ENCODE results near the gene PROS1. TPM values are rescaled to one million over a fixed set of nuclear protein-coding genes. Genes with fewer than 3 reads are reported as not detected.
"Not testable (repeated sequence)": the region's sequence is repeated elsewhere in the genome, so short reads cannot be mapped to it uniquely, and the experiment has no call there.

Gene PROS1
- total RNA-seq, 1 donor from 2014 or later = 44.2 TPM

DNA sequence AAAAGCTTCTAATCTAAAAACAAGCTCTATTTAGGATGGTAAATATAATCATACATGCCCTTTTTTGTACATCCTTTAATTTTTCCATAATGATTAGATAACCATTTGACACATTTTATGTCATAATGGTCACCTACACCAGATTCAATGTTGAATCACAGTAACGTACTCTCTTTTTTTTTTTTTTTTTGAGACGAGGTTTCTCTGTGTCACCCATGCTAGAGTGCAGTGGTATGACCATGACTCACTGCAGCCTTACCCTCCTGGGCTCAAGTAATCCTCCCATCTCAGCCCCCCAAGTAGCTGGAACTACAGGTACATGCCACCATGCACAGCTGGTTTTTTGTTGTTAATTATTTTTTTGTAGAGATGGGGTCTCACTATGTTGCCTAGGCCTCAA lies 49.2 kb downstream of the PROS1 start:
- Histone ChIP-seq H3K27ac (no peak overlapping the region), H3K9me3 (no peaks in the 10 kb centered on the region), H3K36me3 (peaks cover 0 to 3% of the 10 kb centered on the region in 2 donors), H3K4me1 (no peaks in the 10 kb centered on the region), H3K27me3 (no peaks in the 10 kb centered on the region), H3K4me3 (no peak overlapping the region)
- no peak for DNase-seq (ENCODE audit: low spot score in 2 of 2)
- intact Hi-C loops (cut with DNase I) = no loop called here
- no peak for TF ChIP-seq CTCF (IDR thresholded peaks at IDR 0.05)

- Histone ChIP-seq H3K27me3 (no peaks in the 10 kb centered on the region), H3K4me1 (no peaks in the 10 kb centered on the region), H3K4me3 (no peak overlapping the region), H3K9me3 (no peaks in the 10 kb centered on the region), H3K27ac (no peak overlapping the region), H3K36me3 (peaks cover 0 to 3% of the 10 kb centered on the region in 2 donors)
- no peak for DNase-seq (ENCODE audit: low spot score in 2 of 2)
- intact Hi-C loops (cut with DNase I) = no loop called here
- no peak for TF ChIP-seq CTCF (IDR thresholded peaks at IDR 0.05)
Observed at GRCh38 chr3:93923006-93923405, 50.7 kb downstream of the PROS1 start.

GRCh38 chr3:93917546-93918029 lies 56.1 kb downstream of the PROS1 start:
- H3K9me3 ChIP-seq; H3K36me3 ChIP-seq; H3K27ac ChIP-seq; DNase-seq (ENCODE audit: low spot score in 2 of 2); intact Hi-C loops (cut with DNase I); H3K4me3 ChIP-seq; H3K27me3 ChIP-seq; H3K4me1 ChIP-seq: not testable (repeated sequence)

GRCh38 chr3:93913623-93914022 lies 60.1 kb downstream of the PROS1 start:
- not testable (repeated sequence) for DNase-seq (ENCODE audit: low spot score in 2 of 2)

DNA sequence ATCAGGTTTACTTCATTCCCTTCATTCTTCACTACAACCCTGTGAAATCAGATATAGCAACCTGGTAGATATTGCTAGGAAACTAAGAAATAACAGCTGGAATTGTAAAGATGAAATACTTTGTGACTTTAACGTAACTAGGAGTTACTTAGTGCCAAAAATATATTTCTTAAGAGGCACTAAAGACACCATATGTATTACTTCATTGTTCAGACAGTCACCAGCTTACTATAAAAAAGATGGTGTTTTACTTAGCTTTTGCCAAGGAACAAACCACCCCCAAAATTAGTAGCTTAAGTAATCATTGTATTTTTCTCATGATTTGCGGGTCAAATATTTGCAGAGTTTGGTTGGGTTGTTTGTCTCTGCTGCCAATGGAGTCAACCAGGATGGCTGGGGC lies 62.5 kb downstream of the PROS1 start:
- no peak for TF ChIP-seq CTCF (IDR thresholded peaks at IDR 0.05)
- intact Hi-C loops (cut with DNase I) = no loop called here
- H3K36me3 ChIP-seq = no peaks in the 10 kb centered on the region
- no peak for DNase-seq (ENCODE audit: low spot score in 2 of 2)
- no peaks in the 10 kb centered on the region for H3K27me3 ChIP-seq
- H3K4me3 ChIP-seq = no peak overlapping the region
- no peaks in the 10 kb centered on the region for H3K4me1 ChIP-seq
- H3K27ac ChIP-seq = no peak overlapping the region
- no peaks in the 10 kb centered on the region for H3K9me3 ChIP-seq

More at GRCh38 chr3:93913623-93914022, 60.1 kb downstream of the PROS1 start:
- intact Hi-C loops (cut with DNase I); H3K4me1 ChIP-seq; H3K27me3 ChIP-seq; H3K4me3 ChIP-seq; H3K27ac ChIP-seq; H3K9me3 ChIP-seq; H3K36me3 ChIP-seq: not testable (repeated sequence)

DNA sequence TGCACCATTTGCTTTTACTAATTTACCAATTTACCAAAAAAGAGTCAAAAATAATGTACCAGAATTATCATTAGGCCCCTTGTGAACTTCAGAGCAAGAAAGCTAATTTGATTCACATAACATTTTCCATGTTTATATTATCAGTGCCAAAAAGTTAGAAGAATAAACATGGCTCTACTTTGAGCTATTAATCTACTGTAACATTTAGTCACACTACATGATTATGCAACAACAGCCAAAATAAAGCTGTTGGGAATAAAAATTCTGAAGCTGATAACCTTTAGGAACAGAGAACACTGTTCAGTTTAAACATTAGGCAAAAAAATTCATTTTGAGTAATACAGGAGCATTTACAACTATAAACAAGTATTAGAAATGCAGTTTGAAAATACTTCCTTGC lies 63.6 kb downstream of the PROS1 start:
- Histone ChIP-seq H3K27ac (no peak overlapping the region), H3K4me1 (no peaks in the 10 kb centered on the region), H3K36me3 (no peaks in the 10 kb centered on the region), H3K27me3 (no peaks in the 10 kb centered on the region), H3K9me3 (no peaks in the 10 kb centered on the region), H3K4me3 (no peak overlapping the region)
- DNase-seq (ENCODE audit: low spot score in 2 of 2) = no peak
- intact Hi-C loops (cut with DNase I) = no loop called here
- no peak for TF ChIP-seq CTCF (IDR thresholded peaks at IDR 0.05)

DNA sequence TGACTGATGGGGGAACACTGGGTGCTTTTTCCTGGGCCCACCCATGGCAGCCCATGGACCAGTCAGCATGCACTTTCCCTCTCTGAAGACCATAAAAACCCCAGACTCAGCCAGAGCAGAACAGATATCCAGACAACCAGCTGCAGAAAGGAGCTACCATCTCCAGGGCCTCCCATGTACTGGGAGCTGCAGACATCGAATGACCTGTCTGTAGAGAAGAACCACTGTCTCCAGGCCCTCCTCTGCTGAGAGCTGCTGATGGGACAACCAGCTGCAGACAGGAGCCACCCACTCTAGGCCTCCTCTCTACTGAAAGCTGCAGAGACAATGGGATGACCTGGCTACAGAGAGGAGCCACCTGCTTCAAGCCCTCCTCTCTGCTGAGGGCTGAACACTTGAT lies 66.6 kb downstream of the PROS1 start:
- no peaks in the 10 kb centered on the region for H3K4me1 ChIP-seq
- H3K9me3 ChIP-seq = no peaks in the 10 kb centered on the region
- H3K4me3 ChIP-seq = no peak overlapping the region
- no peaks in the 10 kb centered on the region for H3K27me3 ChIP-seq
- no peak for DNase-seq (ENCODE audit: low spot score in 2 of 2)
- H3K36me3 ChIP-seq = peaks cover 4 to 5% of the 10 kb centered on the region in 2 donors
- intact Hi-C loops (cut with DNase I) = loop anchor here (10.0 kb wide), 2 partner anchors 58 to 158 kb away; partner anchors contain the start of genes DHFR2 and NSUN3
- TF ChIP-seq CTCF (IDR thresholded peaks at IDR 0.05) = no peak
- H3K27ac ChIP-seq = no peak overlapping the region
